Middle frontal gyrus (tissue), 1 donor: ENCODE data around the gene RAD51B.

Experiments used
- DNase-seq: peaks from one replicate; pipeline ENCODE4 v3.0.0-alpha.2; 2015; ENCODE audit warnings: low spot score; ENCODE audit errors: extremely low spot score

RAD51B gene

DNA sequence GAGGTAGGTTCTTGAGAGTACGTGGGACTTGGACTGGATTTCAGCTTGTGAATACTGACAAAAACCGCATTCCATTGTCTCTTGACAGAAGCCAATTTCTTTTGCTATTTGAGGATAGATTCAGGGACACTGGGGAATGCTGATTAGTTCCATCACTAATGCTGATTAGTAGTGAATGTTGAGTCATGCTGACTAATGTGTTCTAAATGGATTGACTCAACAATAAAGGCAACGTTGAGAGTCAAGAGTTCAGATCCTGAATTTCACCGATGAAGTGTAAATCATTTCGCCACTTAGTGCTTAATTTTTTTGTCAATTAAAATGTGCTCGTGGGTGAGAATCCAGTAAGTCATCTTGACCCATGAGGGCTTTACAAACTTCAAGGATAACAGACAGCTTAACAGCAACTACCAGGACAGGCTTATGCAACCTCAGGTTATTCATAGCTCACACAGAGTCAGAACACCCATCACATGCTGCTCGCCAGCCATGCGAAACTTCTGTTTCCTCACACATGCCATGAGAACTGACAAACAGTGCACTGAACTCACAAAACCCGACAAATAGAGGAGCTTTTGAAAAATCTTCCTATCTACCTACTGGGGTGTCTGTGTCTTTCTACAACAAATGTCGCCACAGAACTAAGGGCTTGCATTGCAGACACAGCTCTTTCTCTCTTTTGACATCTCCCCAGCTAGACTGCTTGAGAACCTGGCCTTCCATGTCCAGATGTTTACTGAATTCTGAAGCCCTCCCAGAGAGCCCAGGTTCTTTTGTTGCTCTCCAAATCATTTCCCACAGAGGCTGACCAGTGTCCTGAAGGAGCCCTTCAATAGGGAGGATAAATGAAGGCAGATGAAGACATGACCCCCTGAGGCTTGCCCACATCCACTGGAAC lies 656.9 kb downstream of the RAD51B start:
- no peak for DNase-seq

DNA sequence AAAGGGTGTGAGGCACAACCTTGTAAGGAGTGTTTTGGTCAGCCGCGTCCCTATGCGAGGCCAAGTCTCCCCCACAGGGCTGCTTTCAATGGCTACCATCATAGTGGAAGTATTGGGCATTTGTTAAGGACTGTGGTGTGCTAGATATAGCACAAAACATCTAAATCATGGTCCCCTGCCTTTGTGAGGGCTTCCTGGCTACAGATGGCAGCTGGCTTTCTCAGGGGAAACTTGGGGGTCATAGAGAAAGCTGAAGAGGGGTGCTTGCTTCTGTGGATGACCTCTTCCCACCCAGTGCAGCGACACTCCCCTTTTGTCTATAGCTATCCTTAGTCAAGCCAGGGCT lies 657.5 kb downstream of the RAD51B start:
- no peak for DNase-seq

DNA sequence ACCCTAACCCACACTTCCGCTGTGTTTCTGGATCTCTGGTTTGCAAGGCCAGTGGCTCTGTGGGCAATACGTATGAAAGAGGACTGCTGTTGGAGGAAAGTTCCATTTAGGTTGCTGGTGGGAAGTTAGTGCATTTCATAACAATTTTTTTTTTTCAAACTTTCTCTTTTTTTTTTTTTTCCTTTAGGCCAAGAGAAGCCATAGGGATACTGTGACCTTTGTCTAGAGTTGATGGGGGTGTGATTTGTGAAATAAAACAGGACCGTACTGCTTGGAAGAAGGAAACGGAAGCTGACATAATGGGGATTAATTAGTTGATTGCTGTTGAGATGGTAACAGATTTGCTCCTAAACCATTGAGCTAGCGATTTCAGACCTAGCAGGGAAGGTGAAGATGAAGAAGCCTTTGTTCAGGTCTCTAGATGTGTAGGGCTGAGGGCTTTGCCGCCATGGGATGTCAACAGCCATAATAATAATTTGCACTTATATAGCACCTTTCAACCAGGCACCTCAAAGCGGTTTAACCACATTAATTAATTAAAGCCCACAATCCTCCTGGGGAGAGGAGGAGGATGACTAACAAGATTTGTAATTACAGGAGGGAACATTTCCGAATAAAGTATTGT lies 658.0 kb downstream of the RAD51B start:
- no peak for DNase-seq

DNA sequence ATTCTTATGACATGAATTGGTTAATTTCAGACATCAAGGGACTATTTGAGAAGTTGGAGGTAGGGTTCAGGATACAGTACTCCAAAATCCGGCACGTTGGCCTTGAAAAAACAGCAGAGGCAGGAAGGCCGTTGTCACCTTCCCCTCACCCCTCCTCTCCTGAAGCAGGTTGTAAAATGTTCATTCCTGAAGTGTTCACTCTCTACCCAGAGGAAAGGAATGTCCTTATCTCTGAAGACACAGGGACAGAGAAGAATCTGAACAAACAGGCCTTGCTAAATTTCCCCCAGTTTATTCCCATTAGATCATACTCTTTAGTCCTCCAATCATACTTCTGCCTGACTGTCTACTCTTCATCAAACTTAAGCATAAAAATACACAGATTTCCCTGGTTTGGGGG lies 659.7 kb downstream of the RAD51B start:
- DNase-seq, result no peak

DNA sequence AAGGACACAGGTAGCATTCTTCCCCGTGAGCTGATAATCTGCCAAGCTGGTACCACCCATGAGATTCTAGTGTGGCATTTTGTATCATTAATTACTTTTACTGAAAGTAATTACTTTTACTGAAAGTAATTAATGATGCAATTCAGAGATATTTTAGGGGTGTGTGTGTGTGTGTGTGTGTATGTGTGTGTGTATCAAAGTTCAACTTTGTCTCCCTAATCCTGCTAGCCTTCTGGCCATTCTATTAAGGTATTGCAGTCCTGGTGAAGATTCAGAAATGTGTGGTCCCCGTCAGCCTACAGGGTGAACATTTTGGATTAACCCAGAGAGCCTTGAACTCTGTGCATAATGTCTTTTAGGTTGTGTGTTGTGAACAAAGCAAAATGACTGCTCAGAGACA lies 662.4 kb downstream of the RAD51B start:
- no peak for DNase-seq

DNA sequence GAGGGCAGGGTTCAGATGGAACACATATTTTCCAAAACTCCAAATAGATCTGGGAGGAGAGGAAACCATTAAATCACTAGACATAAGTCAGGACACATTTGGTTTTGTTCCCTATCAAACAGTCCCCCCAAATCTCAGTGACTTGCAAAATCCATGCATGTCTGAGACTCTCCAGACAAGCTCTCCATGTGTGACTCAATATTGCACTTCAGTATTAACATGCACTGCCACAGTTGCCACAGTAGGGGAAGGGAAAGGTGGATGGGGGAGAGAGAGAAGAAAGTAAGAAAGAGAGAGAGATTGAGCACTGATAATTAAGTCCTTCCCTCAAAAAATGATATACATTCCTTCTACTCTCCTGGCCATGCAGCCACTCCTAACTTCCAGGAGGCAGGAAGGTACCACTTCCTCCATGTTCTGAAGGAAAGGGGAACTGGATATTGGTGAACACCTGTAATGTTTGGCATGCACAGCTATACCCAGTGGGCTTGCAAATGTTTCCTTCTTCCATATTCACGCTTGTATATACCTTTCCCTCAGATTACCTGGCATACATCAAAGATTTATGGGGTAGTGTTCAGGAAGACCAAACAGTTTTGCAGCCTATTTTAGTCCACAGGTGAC lies 663.3 kb downstream of the RAD51B start:
- no peak for DNase-seq

DNA sequence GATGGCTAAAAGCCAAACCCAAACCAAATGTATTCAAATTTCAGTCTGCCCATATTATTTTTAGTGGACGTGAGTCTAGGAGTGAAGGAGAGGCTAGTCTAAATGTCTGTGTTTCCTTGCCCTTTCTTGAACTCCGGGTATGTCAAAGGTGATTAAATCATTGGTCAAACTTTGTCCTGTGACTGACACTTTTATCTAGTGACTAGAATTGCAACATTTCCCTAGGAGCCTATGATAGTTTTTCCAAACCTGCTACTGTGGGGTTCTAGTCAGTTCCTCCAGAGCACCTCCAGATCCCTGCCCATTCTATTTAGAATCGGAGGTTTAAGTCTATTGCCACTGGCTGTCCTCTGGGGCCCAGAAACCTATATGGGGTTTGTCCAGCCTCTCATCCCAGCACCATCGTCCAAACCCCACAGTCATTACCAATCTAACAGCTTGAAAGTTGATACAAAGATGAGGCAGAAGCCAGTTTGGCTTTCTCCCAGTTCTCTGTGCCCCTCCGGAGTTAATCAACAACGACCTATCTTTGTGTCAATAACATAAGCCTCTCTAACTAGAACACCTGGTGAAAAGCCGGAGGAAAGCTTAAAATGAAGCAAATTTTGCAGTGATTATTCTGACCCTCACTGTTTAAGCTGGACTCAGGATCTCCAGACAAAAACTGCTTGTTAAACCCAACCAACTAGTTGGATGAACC lies 666.6 kb downstream of the RAD51B start:
- DNase-seq, result no peak

DNA sequence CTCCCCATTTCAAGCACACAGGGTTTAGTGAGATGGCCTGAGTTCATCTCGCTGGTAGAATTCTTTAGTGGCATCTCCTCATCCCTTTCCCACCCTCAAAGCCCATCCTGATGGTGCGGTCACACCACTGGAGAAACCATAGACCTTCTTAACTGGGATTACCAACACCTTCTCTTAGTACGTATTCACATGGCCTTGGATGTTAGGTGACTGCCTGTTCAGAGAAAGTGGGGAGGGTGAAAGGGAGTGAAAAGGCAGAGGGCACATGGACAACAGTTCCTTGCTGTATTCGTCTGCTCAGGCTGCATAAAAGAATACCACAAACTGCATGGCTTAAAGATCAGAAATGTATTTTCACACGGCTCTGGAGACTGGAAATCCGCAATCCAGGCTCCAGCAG lies 667.2 kb downstream of the RAD51B start:
- DNase-seq, result no peak

DNA sequence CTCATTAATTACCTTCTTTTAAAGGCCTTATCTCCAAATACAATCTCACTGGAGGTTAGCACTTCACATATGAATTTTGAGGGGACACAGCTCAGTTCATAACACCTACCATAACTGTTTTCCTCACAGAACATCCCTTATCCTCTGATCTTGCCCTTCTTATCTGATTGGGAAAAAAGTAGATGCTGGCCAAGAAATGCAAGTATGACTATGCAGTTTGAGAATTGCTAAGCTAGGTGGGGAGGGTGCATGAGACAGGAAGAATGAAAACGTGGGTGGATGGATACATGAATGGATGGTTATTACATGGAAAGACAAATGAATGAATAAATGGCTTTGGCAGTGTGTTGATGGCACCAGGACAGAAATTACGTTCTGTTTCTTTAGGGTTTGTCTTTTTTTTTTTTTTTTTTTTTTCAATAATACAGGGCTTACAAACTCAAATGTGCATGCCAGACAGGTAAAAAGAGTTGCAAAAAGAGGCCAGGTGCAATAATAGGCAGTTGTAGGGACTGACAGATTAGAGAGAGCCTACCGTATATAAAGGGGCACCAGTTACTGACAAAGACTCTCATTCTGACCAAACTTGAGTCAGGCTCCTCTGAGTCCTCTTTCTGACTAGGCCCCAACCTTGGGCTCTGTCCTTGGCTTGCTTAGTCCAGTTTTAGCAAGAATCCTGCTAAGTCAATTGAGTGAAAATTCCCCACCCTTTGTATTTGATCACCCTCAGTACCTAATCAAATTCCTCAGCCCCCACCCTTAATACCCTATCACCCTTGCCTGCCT lies 668.4 kb downstream of the RAD51B start:
- no peak for DNase-seq

DNA sequence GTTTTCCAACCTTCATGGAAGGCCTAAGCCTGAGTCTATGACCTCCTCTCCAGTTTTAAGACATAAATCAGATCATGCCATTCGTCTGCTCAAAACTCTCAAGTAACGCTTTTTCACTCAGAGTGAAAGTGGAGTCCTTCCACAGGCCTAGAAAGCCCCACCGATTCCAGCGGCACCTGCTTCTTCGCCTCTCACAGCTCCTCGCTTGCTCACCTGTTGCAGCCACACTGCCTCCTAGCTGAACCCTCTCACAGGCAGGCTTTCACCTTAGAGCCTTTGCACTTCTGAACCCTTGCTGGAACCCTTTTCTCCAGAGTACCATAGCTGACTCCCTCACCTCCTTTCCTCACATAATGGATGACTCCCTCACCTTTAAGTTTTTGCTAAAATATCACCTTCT lies 672.2 kb downstream of the RAD51B start:
- no peak for DNase-seq

DNA sequence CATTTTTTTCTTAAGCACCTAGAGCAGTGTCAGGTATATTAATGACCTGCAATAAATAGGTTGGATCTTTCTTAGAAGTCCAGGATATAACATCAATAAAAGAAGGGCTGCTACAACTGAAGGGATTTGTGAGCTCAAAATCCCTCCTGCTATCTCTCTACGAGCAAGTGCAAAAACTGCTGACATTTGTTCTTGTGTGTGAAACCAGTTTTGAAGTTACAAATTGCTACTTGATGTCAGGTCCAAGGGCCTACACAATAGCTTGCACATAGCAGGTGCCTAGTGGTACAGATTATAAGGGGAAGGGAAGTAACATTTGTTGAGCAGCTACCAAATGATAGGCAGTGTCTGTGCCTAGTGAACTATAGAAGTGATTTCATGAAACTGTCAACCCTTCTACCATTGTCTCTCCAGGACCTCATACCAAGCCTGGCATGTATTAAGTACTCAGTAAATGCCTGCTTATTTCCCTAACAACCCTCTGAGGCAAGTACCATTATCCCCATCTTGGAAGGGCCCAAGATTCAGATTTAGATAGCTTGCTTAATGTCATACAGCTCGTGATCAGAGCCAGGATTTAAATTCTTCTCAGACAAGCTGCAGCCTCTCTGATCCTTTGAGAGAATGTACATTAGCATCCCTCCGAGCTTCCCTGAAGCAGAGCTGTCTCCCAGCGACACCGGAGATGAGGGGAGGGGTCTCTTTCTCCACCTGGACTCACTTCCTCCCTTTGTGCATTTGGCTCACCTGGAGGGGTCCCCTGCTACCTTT lies 673.0 kb downstream of the RAD51B start:
- no peak for DNase-seq

DNA sequence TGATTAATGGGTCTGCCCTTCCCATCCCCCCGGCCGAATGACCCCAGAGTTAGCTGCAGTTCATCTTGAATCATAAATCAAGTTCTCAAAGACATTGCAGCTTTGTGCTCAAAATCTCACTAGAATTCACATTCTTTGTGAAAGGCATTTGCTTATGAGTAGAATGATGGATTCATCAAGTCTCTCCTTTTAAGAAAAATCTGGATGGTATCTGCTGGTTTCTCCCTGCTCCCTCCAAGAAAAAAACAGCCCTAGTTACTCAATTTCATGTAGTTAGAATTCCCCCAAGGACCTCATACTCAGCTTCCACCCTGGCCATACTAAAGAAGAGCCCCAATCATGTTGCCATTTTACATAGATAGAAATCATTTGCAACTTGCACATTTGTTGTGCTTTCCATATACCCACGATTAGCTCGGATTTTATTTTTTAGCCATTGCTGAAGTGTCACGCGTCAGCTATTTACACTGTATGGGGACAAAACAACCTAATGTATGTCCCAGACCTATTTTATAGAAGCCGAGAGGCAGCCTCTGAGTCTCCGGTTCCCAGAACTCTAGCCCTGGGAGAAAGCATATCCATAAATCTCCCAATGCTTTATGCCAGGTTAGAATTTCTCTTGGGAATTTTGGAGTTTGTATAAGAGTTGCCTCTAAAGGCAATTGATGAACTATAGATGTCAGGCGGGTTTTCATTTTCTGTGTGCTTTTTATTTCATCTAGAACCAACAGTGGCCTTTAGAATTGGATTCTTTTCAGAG lies 673.8 kb downstream of the RAD51B start:
- no peak for DNase-seq

DNA sequence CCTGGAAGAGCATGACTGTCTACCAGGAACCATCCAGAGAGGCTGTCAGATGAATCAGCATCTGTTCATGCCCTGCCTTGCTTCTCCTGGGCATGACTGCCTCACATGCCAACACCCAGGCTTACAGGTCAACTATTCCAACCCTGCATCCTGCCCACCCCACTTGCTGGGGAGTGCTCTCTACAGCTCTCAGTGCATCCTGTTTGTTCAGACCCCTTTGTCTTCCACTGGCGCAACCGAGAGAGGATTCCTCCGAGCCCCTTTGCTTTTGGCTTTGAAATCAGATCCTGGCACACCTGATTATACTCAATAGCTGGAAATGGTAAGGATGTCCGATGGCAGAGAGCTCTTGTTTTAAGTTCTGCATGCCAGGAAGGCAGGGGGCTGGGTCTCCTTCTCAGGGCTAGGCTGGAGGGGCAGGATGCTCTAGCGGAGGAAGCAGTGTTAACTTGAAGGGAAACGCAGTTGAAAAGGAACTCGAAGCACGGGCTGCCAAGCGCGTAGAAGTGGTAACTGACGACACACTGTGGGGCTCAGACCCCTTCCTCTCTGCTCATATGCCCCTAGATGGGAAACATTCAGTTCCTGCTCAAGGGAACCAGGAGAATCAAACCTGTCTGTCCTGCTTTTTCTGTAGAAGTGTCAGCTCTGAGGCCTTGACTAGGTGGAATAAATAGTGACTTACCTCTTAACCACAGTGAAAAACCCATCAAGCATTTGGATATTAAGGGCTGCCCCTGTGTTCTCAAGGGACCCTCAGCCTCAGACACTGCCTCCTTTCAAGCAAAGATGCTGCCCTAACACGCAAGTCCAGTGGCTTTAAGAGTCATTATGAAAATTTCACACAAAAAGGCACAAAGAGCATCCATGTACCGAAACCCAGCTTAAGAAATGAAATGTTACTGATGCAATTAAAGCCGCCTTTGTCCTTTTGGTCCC lies 675.8 kb downstream of the RAD51B start:
- no peak for DNase-seq

DNA sequence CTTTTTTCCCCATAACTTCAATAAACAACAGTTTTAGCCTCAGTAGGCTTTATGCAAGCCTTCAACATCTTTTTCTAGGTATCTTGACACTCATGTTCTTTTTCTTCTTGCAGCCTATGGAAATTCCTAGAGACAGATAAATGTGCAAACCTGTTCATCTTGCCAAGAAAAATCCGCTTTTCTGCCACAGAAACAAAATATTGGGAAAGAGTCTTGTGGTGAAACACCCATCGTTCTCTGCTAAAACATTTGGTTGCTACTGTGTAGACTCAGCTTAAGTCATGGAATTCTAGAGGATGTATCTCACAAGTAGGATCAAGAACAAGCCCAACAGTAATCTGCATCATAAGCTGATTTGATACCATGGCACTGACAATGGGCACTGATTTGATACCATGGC lies 677.4 kb downstream of the RAD51B start:
- DNase-seq, result no peak

DNA sequence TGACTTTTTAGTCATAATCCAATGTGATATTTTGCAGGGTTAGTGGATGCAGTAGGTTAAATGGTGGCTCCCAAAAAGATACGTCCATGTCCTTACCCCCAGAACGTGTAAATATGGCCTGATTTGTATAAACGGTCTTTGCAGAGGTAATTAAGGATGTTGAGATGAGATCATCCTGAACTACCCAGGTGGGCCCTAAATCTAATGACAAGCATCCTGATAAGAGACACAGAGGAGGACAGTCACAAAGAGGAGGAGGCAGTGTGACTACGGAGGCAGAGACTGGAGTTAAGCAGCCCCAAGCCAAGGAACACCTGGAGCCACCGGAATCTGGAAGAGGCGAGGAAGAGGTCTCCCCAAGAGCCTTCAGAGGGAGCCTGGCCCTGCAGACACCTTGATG lies 679.9 kb downstream of the RAD51B start:
- DNase-seq, result no peak

DNA sequence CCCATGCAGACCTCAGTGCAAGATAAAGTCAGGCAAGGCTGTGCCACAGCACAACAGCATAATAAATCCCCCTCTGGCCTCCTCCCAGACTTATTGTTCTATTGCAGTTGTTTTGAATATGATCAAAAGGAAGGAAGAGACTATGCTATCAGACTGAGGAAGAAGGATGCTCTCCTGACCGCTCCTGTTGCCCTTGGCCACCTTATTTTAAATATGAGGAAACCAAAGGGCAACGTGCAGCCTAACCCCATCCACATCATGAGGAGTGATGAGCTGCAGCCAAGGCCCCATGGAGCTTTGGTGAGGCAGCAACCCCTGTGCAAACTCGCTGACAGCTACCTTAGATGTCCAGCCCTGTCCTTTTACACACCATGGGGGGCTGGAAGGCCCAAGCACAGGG lies 681.6 kb downstream of the RAD51B start:
- DNase-seq, result no peak

DNA sequence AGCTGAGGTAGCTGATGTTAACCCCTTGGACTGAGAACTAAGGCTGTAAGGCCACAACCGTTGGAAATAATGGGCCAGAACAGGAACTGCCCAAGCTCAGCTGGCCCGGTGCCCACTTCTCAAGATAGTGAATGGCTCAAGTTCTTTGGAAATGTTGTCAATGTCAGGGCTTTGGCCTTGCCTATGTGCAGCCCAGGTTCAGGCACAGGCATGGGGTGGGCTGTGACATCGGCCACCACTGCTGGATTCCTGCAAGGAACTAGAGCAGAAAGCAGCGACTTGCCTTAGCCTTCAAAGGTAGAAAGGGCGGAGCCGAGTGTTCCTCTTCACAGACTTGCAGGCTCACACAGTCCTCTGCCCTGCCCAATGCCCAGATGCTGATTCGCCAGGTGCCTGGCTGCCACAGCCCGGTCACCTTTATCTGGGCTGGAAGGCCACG lies 682.1 kb downstream of the RAD51B start:
- no peak for DNase-seq

DNA sequence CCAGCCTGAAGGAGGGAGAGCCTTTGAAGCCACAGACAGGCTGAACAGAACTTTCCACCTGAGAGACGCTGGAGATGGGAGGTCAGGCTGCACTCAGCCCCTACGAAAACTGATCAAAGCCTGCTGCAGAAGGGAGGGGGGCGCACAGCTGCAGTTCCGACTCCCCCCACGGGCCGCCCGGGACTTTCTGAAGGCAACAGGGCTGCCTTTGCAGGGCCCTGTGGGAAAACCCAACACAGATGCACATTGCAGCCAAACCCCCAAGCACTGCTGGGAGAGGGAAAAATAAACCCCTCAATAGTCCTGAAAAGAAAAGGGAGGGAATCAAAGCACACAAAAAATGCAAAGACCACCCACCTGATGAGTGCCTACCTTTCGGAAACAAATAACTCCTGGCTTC lies 682.7 kb downstream of the RAD51B start:
- no peak for DNase-seq
